HG02678 (cell line): ENCODE data around the gene RHOD.

Source experiments
- ATAC-seq: cut with Tn5 transposase; IDR thresholded peaks from one replicate; pipeline ENCODE4 v1.9.1; 2021; ENCODE audit warnings: mild to moderate bottlenecking, moderate library complexity; ENCODE audit not compliant: unreplicated experiment

RHOD gene

GRCh38 chr11:67056267-67057204, at the start of gene RHOD:
TSS of gene RHOD (plus strand) at chr11:67056847. CDS start at chr11:67056903, 56 bp downstream.
- no peak for ATAC-seq

- no peak for ATAC-seq
Observed at GRCh38 chr11:67007126-67007525, 49.5 kb upstream of the RHOD start.

- no peak for ATAC-seq
Observed at GRCh38 chr11:67010296-67010905, 46.2 kb upstream of the RHOD start.

GRCh38 chr11:67013511-67014045, 43.1 kb upstream of the RHOD start:
- ATAC-seq: no peak

- no peak for ATAC-seq
Observed at GRCh38 chr11:67014343-67014742, 42.3 kb upstream of the RHOD start.

GRCh38 chr11:67015048-67015447, 41.6 kb upstream of the RHOD start:
- no peak for ATAC-seq

- ATAC-seq: no peak
Observed at GRCh38 chr11:67016550-67016949, 40.1 kb upstream of the RHOD start.

GRCh38 chr11:67020949-67021348, 35.7 kb upstream of the RHOD start:
- ATAC-seq: no peak

- ATAC-seq: no peak
Observed at GRCh38 chr11:67022341-67022933, 34.2 kb upstream of the RHOD start.

GRCh38 chr11:67022961-67023956, 33.4 kb upstream of the RHOD start, which contains the start of gene SYT12:
TSS of gene SYT12 (plus strand) at chr11:67023134. CDS start at chr11:67030145, 7,011 bp downstream.
- no peak for ATAC-seq

- no peak for ATAC-seq
Observed at GRCh38 chr11:67023957-67024353, 32.7 kb upstream of the RHOD start.

- no peak for ATAC-seq
Observed at GRCh38 chr11:67024410-67024809, 32.2 kb upstream of the RHOD start.

- no peak for ATAC-seq
Observed at GRCh38 chr11:67024966-67025365, 31.7 kb upstream of the RHOD start.

- no peak for ATAC-seq
Observed at GRCh38 chr11:67025750-67026149, 30.9 kb upstream of the RHOD start.

- ATAC-seq: no peak
Observed at GRCh38 chr11:67026941-67027340, 29.7 kb upstream of the RHOD start.

GRCh38 chr11:67027483-67027930, 29.1 kb upstream of the RHOD start:
- no peak for ATAC-seq

- peak; percentile 59 for ATAC-seq
Observed at GRCh38 chr11:67027943-67028542, 28.6 kb upstream of the RHOD start.

GRCh38 chr11:67029146-67029545, 27.5 kb upstream of the RHOD start:
- no peak for ATAC-seq

GRCh38 chr11:67030976-67031375, 25.7 kb upstream of the RHOD start:
- ATAC-seq: no peak
